Vagina (tissue), 2 donors: Measurements from ENCODE around the gene UBP1. TPM values are rescaled to one million over a fixed set of nuclear protein-coding genes. Genes with fewer than 3 reads are reported as not detected.

ENCODE experiments used
- DNase-seq, 2 donors: peaks; one replicate each; pipeline ENCODE4 v3.0.0-alpha.2; 2017; ENCODE audit errors: extremely low spot score in 2 of 2
- H3K27ac ChIP-seq: fragments of 200-600 bp; sonication (generic); one replicate; pipeline ENCODE4 v1.5.1; 2019
- H3K27me3 ChIP-seq: fragments of 200-600 bp; sonication (generic); one replicate; pipeline ENCODE4 v1.5.1; 2019
- H3K36me3 ChIP-seq, 2 donors: fragments of 200-600 bp; sonication (generic); one replicate each; pipeline ENCODE4 v1.5.1; 2017 to 2019
- H3K4me1 ChIP-seq: fragments of 200-600 bp; sonication (generic); one replicate; pipeline ENCODE4 v1.5.1; 2019
- H3K4me3 ChIP-seq, 2 donors: fragments of 200-600 bp; sonication (generic); 1 replicate in 1 of 2; 2 replicates in 1 of 2; pipeline ENCODE4 v1.5.1; 2016 to 2019
- H3K9me3 ChIP-seq: fragments of 200-600 bp; sonication (generic); one replicate; pipeline ENCODE4 v1.5.1; 2019
- CTCF ChIP-seq, 3 experiments: fragments of 450-650 bp in 2 of 3; fragments of 200-600 bp in 1 of 3; sonication (generic) in 1 of 3; IDR thresholded peaks; one replicate each; pipeline ENCODE4 v1.5.1; 2017 to 2019; ENCODE audit warnings: antibody characterized with exemption in 3 of 3, mild to moderate bottlenecking in 2 of 3, moderate library complexity in 2 of 3
- POLR2A ChIP-seq, 2 donors: fragments of 450-650 bp; IDR thresholded peaks; one replicate each; pipeline ENCODE4 v1.6.1; 2017; ENCODE audit warnings: antibody characterized with exemption in 2 of 2, mild to moderate bottlenecking in 2 of 2, moderate library complexity in 2 of 2
- POLR2AphosphoS5 ChIP-seq, 2 donors: sonication (generic); formaldehyde crosslinking; IDR thresholded peaks; one replicate each; pipeline ENCODE4 v1.9.0; 2017; ENCODE audit warnings: antibody characterized with exemption in 2 of 2, mild to moderate bottlenecking in 2 of 2, low read depth in 1 of 2; ENCODE audit not compliant: insufficient read depth in 1 of 2
- intact Hi-C: fragments of 100-400 bp; cut with DNase I; formaldehyde crosslinking; loops from one replicate; pipeline ENCODE4 v1.15.1; 2023
- total RNA-seq: library from RNA; depleted of rRNA; stranded (reverse); fragments of >200 nt; gene quantifications from one replicate; pipeline ENCODE4 v1.2.3, GENCODE V29; 2016

Gene UBP1
- total RNA-seq, 1 donor from 2014 or later = 52.1 TPM

DNA sequence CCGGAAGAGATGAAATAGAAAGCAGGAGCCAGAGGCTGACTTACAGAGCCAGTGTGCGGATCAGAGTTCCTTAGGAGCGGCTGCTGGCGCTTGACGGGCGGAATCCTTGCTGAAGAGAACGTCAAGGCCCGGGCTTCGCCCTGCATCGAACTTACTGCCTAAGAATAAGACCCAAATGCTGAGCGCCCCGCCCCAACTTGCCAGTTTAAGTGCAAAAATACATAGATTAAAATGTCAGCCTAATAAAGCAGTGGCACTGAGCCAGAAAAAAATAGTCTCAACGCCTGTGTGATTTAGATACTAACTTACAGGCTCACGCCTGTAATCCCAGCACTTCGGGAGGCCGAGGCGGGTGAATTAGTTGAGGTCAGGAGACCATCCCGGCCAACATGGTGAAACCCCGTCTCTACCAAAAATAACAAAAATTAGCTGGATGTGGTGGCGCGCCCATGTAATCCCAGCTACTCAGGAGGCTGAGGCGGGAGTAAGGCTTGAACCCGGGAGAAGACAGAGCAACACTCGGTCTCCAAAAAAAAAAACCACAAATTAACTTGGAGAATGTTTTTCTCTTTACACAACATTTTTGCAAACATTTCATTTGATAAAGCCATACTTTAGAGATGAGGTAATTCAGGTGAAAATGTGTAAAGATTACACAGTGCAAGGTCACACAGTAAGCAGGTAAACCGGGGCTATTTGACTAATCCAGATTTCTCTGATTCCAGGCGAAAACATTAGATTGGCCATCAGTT is 1.2 kb upstream of the UBP1 start:
- peaks cover 36% of the 10 kb centered on the region for H3K4me1 ChIP-seq
- H3K36me3 ChIP-seq = no peaks in the 10 kb centered on the region
- no peaks in the 10 kb centered on the region for H3K27me3 ChIP-seq
- TF ChIP-seq POLR2AphosphoS5 (IDR thresholded peaks at IDR 0.05; ENCODE audit: insufficient read depth in 1 of 2, low read depth in 1 of 2) (peak in 1 of 2 donors; percentile 11), POLR2A (IDR thresholded peaks at IDR 0.05) (no peak), CTCF (IDR thresholded peaks at IDR 0.05) (no peak)
- no peaks in the 10 kb centered on the region for H3K9me3 ChIP-seq
- intact Hi-C loops = loop anchor here (1.0 kb wide), 1 partner anchor 327 kb away; the partner anchor contains the start of gene CRTAP
- H3K4me3 ChIP-seq = peak overlapping the region; percentile 79 to 91
- no peak for DNase-seq
- H3K27ac ChIP-seq = peak overlapping the region; percentile 94

DNA sequence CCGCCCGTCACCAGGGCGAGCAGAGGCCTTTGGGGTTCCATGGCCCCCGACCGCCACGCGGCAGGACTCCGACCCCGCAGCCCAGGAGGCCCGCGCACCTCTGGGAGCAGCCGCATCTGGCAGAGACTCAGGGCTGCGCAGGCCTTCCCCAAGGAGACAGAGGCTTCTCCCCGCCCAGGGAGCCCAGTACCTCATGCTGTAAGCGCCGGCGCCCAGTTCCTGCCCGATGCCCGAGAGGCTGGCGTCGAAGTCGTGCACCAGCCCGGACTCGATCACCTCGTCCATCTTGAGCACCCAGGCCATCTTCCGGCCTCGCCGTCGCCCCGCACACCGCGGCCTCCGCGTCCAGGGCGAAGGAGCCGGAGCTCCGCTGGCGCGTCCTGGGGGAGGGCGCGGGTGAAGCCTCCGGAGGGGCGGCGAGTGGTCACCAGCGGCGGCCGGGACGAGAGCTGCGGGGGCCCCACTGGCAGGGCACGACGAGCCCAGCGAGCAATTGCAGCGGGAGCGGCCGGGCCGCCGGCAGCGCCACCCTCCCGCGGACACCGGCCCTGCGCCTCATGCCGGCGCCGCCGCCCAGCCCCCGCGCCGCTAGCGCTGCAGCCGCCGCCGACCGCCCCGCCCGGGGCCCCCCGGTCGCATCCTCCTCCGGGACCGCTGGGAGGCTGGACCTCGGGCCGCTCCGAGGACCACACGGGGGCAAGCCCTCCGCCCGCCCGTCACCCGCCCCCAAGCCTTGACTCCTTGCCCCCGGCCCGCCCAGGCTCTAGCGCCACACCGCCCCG is 468 bp downstream of the UBP1 start:
- Histone ChIP-seq H3K9me3 (no peaks in the 10 kb centered on the region), H3K4me1 (peaks cover 52% of the 10 kb centered on the region), H3K36me3 (no peaks in the 10 kb centered on the region), H3K4me3 (peak overlapping the region; percentile 79 to 91), H3K27ac (peak overlapping the region; percentile 94), H3K27me3 (no peaks in the 10 kb centered on the region)
- TF ChIP-seq CTCF (IDR thresholded peaks at IDR 0.05) (no peak), POLR2A (IDR thresholded peaks at IDR 0.05) (peak in 1 of 2 donors; percentile 39), POLR2AphosphoS5 (IDR thresholded peaks at IDR 0.05; ENCODE audit: insufficient read depth in 1 of 2, low read depth in 1 of 2) (no peak)
- intact Hi-C loops = no loop called here
- peak in 1 of 2 donors; percentile 86 for DNase-seq

- Histone ChIP-seq H3K27ac (peak overlapping the region; percentile 94), H3K9me3 (no peaks in the 10 kb centered on the region), H3K4me3 (peak overlapping the region; percentile 79 to 91), H3K27me3 (no peaks in the 10 kb centered on the region), H3K4me1 (peaks cover 57% of the 10 kb centered on the region), H3K36me3 (no peaks in the 10 kb centered on the region)
- TF ChIP-seq POLR2A (IDR thresholded peaks at IDR 0.05) (no peak), POLR2AphosphoS5 (IDR thresholded peaks at IDR 0.05; ENCODE audit: insufficient read depth in 1 of 2, low read depth in 1 of 2) (no peak), CTCF (IDR thresholded peaks at IDR 0.05) (no peak)
- intact Hi-C loops = no loop called here
- no peak for DNase-seq
Observed at GRCh38 chr3:33438881-33439545, 1.2 kb downstream of the UBP1 start.

GRCh38 chr3:33438284-33438668 is 1.9 kb downstream of the UBP1 start:
- peak in 1 of 2 donors; percentile 40 for DNase-seq
- H3K27ac ChIP-seq = peak overlapping the region; percentile 94
- peaks cover 64% of the 10 kb centered on the region for H3K4me1 ChIP-seq
- H3K9me3 ChIP-seq = no peaks in the 10 kb centered on the region
- H3K36me3 ChIP-seq = no peaks in the 10 kb centered on the region
- TF ChIP-seq POLR2A (IDR thresholded peaks at IDR 0.05) (no peak), CTCF (IDR thresholded peaks at IDR 0.05) (no peak), POLR2AphosphoS5 (IDR thresholded peaks at IDR 0.05; ENCODE audit: insufficient read depth in 1 of 2, low read depth in 1 of 2) (no peak)
- intact Hi-C loops = no loop called here
- H3K27me3 ChIP-seq = no peaks in the 10 kb centered on the region
- H3K4me3 ChIP-seq = peak overlapping the region; percentile 79 to 91
